Nephron progenitor cell (in vitro differentiated cells): Measurements from ENCODE around the gene GNAO1.

Experiments
- DNase-seq: peaks from one replicate; pipeline ENCODE4 v3.0.0; 2021
- H3K27ac Mint-ChIP-seq: 2 replicates; pipeline ENCODE4 v1.8.0; 2021; ENCODE audit warnings: mild to moderate bottlenecking, moderate library complexity, mixed read lengths
- H3K27me3 Mint-ChIP-seq: 2 replicates; pipeline ENCODE4 v1.8.0; 2021; ENCODE audit warnings: mild to moderate bottlenecking, low read depth, mixed read lengths; ENCODE audit not compliant: poor library complexity
- H3K36me3 Mint-ChIP-seq: 2 replicates; pipeline ENCODE4 v1.8.0; 2021; ENCODE audit warnings: low read depth, mixed read lengths
- H3K4me1 Mint-ChIP-seq: 2 replicates; pipeline ENCODE4 v1.8.0; 2021; ENCODE audit warnings: mixed read lengths
- H3K4me3 Mint-ChIP-seq: 2 replicates; pipeline ENCODE4 v1.8.0; 2021; ENCODE audit warnings: mild to moderate bottlenecking, moderate library complexity, mixed read lengths
- H3K9me3 Mint-ChIP-seq: 2 replicates; pipeline ENCODE4 v1.8.0; 2021; ENCODE audit warnings: mild to moderate bottlenecking, moderate library complexity, mixed read lengths
- CTCF ChIP-seq: fragments of 200-600 bp; sonication (generic); IDR thresholded peaks from 2 replicates; pipeline ENCODE4 v1.5.0; 2021; ENCODE audit warnings: antibody characterized with exemption

GNAO1 gene

GRCh38 chr16:56226187-56226586 is 34.9 kb downstream of the GNAO1 start:
- no peak for TF ChIP-seq CTCF
- Mint-ChIP-seq H3K9me3 (no peaks in the 10 kb centered on the region), H3K27me3 (peaks cover 22% of the 10 kb centered on the region), H3K27ac (no peak overlapping the region), H3K36me3 (no peaks in the 10 kb centered on the region), H3K4me1 (peaks cover 23% of the 10 kb centered on the region), H3K4me3 (no peak overlapping the region)
- DNase-seq = no peak

DNA sequence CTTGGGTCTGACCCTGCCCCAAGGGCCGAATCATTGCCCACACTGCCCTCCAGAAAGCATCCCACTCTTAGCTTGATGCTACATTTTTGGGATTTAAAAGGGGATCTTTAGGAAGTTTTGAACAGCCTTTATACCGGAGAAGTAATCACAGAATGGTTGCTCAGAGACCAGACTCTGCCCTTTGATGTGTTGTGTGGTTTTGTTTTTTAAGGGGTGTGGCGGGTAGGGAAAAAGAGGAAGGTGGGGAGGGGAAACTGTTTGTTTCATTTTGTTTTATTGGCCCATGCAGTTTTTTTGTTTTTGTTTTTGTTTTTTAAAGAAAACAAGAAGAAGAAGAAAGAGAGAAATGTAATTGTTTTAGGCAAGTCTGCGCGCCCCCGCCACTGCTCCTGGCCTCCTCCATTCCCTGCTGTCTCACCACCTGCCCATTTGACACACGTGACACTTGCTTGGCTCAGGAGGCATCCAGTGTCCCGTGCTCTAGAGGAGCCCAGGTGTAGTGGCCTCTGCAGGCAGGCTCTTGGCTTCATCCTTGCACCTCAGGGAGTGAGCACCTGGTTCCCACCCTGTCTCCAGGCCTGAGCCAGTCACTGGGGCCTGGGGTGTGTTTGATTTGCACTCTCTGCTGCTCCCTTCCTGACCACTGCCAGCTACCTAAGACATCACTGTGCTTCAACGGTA is 35.7 kb downstream of the GNAO1 start:
- no peak overlapping the region for H3K4me3 Mint-ChIP-seq
- no peaks in the 10 kb centered on the region for H3K9me3 Mint-ChIP-seq
- DNase-seq = no peak
- H3K27me3 Mint-ChIP-seq = peaks cover 18% of the 10 kb centered on the region
- peaks cover 23% of the 10 kb centered on the region for H3K4me1 Mint-ChIP-seq
- no peak for TF ChIP-seq CTCF
- no peaks in the 10 kb centered on the region for H3K36me3 Mint-ChIP-seq
- no peak overlapping the region for H3K27ac Mint-ChIP-seq

- Mint-ChIP-seq H3K27me3 (peaks cover 14% of the 10 kb centered on the region), H3K36me3 (no peaks in the 10 kb centered on the region), H3K9me3 (no peaks in the 10 kb centered on the region), H3K27ac (no peak overlapping the region), H3K4me1 (peaks cover 17% of the 10 kb centered on the region), H3K4me3 (no peak overlapping the region)
- no peak for TF ChIP-seq CTCF
- no peak for DNase-seq
Observed at GRCh38 chr16:56227936-56228335, 36.6 kb downstream of the GNAO1 start.

GRCh38 chr16:56228476-56228875 is 37.2 kb downstream of the GNAO1 start:
- DNase-seq = no peak
- Mint-ChIP-seq H3K27ac (no peak overlapping the region), H3K36me3 (no peaks in the 10 kb centered on the region), H3K27me3 (peaks cover 10% of the 10 kb centered on the region), H3K9me3 (no peaks in the 10 kb centered on the region), H3K4me3 (no peak overlapping the region), H3K4me1 (peaks cover 17% of the 10 kb centered on the region)
- TF ChIP-seq CTCF = no peak

DNA sequence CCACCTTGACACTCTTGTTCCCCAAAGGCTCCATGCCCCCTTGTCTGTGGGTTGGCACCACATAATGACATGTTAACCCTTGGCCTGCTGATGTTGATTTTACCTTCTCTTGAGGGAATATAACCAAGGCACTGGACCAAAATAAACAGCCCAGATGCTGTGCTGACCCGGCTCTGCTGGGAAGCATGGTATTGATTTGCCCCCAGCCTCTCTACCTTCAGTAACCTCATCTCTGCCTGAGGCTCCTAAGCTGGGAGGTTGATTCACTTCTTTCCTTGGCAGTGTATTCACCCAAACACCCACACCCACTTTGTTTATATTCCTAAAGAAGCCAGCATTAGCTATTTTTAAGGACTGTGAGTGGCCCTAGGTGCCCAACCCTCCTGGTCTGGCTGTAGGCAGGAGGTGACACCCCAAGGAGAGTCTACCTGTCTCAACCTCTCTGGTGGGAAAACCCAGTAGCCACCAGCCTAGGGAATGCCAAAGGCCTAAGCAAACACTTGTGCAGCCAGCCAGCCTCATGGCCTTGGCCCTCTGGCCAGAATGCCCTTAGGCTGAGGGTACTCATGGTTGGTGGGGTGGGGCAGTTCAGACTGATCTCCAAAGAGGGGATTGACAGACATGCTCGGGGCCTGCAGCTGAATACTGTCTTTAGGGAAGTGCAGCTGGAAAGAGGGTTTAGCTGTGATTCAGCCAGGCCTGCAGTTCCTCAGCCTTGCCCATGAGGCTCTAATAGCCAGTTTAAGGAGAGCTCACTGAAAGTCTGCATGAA is 42.7 kb downstream of the GNAO1 start:
- H3K9me3 Mint-ChIP-seq = no peaks in the 10 kb centered on the region
- no peak overlapping the region for H3K27ac Mint-ChIP-seq

More for the DNA sequence above, 42.7 kb downstream of the GNAO1 start:
- no peaks in the 10 kb centered on the region for H3K36me3 Mint-ChIP-seq
- peaks cover 14% of the 10 kb centered on the region for H3K27me3 Mint-ChIP-seq
- no peak overlapping the region for H3K4me3 Mint-ChIP-seq
- no peak for DNase-seq
- peaks cover 12% of the 10 kb centered on the region for H3K4me1 Mint-ChIP-seq
- no peak for TF ChIP-seq CTCF
